HEK293 (cell line): ENCODE measurements around the gene FADS2.

Source experiments
- CTCF ChIA-PET: fragments of 350-600 bp; formaldehyde crosslinking; extraction: SDS; loops from one replicate; lab custom pipeline; 2021; ENCODE audit warnings: antibody characterized with exemption; lab: Yijun Ruan, JAX
- POLR2A ChIA-PET: fragments of 300-600 bp; formaldehyde crosslinking; extraction: SDS; loops from one replicate; lab custom pipeline; 2020; ENCODE audit warnings: antibody characterized with exemption, inconsistent platforms; lab: Yijun Ruan, JAX
- H3K27ac ChIP-seq: fragments of 200-500 bp; sonication (Bioruptor generic); 2 replicates; pipeline ENCODE4 v1.5.1; 2014; ENCODE audit warnings: low read depth, low read length, control low read depth, inconsistent platforms; ENCODE audit errors: extremely low read depth
- H3K36me3 ChIP-seq, 2 experiments: fragments of 200-500 bp in 1 of 2; sonication (Bioruptor generic) in 1 of 2; 1 replicate in 1 of 2; 2 replicates in 1 of 2; pipeline ENCODE4 v1.5.1; 2014 to 2017; ENCODE audit warnings: inconsistent platforms in 2 of 2, low read length in 2 of 2; ENCODE audit not compliant: control insufficient read depth in 2 of 2, insufficient read depth in 1 of 2
- H3K4me1 ChIP-seq: fragments of 200-500 bp; sonication (Bioruptor generic); 2 replicates; pipeline ENCODE4 v1.5.1; 2014; ENCODE audit warnings: mild to moderate bottlenecking, low read length, inconsistent platforms; ENCODE audit not compliant: control insufficient read depth, insufficient read depth
- H3K4me3 ChIP-seq: 2 replicates; pipeline ENCODE4 v1.5.1; 2011; ENCODE audit warnings: low read depth, mild to moderate bottlenecking, control low read depth, low read length, moderate library complexity
- H3K9me3 ChIP-seq: fragments of 200-500 bp; sonication (Bioruptor generic); 2 replicates; pipeline ENCODE4 v1.5.1; 2014; ENCODE audit warnings: low read depth, low read length, inconsistent platforms; ENCODE audit not compliant: control insufficient read depth, insufficient read depth
- ATF2 ChIP-seq: fragments of 450-650 bp; formaldehyde crosslinking; IDR thresholded peaks from 2 replicates; pipeline ENCODE4 v1.5.1; 2016; ENCODE audit warnings: missing biosample characterization, missing genetic modification characterization, low read depth
- GLI4 ChIP-seq: fragments of 450-650 bp; formaldehyde crosslinking; IDR thresholded peaks from 2 replicates; pipeline ENCODE4 v1.5.1; 2016; ENCODE audit warnings: missing biosample characterization, missing genetic modification characterization
- GLIS1 ChIP-seq: fragments of 450-650 bp; formaldehyde crosslinking; IDR thresholded peaks from 2 replicates; pipeline ENCODE4 v1.5.1; 2016; ENCODE audit warnings: missing biosample characterization, missing genetic modification characterization
- HOXA7 ChIP-seq: sonication (generic); formaldehyde crosslinking; IDR thresholded peaks from 2 replicates; pipeline ENCODE4 v1.8.1; 2022; ENCODE audit warnings: missing genetic modification reagents, borderline replicate concordance
- KLF10 ChIP-seq: fragments of 450-650 bp; IDR thresholded peaks from 2 replicates; pipeline ENCODE4 v1.5.1; 2018; ENCODE audit warnings: missing biosample characterization, mild to moderate bottlenecking, missing genetic modification characterization
- MYNN ChIP-seq: fragments of 450-650 bp; formaldehyde crosslinking; IDR thresholded peaks from 2 replicates; pipeline ENCODE4 v1.5.1; 2016; ENCODE audit warnings: missing biosample characterization, missing genetic modification characterization, borderline replicate concordance
- MZF1 ChIP-seq: fragments of 450-650 bp; formaldehyde crosslinking; IDR thresholded peaks from 2 replicates; pipeline ENCODE4 v1.5.1; 2017; ENCODE audit warnings: missing biosample characterization, missing genetic modification characterization, borderline replicate concordance
- OVOL3 ChIP-seq: fragments of 450-650 bp; formaldehyde crosslinking; IDR thresholded peaks from 2 replicates; pipeline ENCODE4 v1.5.1; 2016; ENCODE audit warnings: missing biosample characterization, missing genetic modification characterization
- PATZ1 ChIP-seq: fragments of 450-650 bp; formaldehyde crosslinking; IDR thresholded peaks from 2 replicates; pipeline ENCODE4 v1.5.1; 2016; ENCODE audit warnings: missing biosample characterization, missing genetic modification characterization
- RBAK ChIP-seq: fragments of 450-650 bp; formaldehyde crosslinking; IDR thresholded peaks from 2 replicates; pipeline ENCODE4 v1.5.1; 2016; ENCODE audit warnings: missing biosample characterization, missing genetic modification characterization
- WT1 ChIP-seq: fragments of 450-650 bp; formaldehyde crosslinking; IDR thresholded peaks from 2 replicates; pipeline ENCODE4 v1.5.1; 2016; ENCODE audit warnings: missing biosample characterization, missing genetic modification characterization
- YY1 ChIP-seq: fragments of 450-650 bp; formaldehyde crosslinking; IDR thresholded peaks from 2 replicates; pipeline ENCODE4 v1.5.1; 2018; ENCODE audit warnings: missing biosample characterization, missing genetic modification characterization
- YY2 ChIP-seq: fragments of 450-650 bp; formaldehyde crosslinking; IDR thresholded peaks from 2 replicates; pipeline ENCODE4 v1.5.1; 2016; ENCODE audit warnings: missing biosample characterization, missing genetic modification characterization
- ZBTB1 ChIP-seq: fragments of 450-650 bp; formaldehyde crosslinking; IDR thresholded peaks from 2 replicates; pipeline ENCODE4 v1.5.1; 2016; ENCODE audit warnings: missing biosample characterization, missing genetic modification characterization
- ZBTB20 ChIP-seq: fragments of 450-650 bp; formaldehyde crosslinking; IDR thresholded peaks from 2 replicates; pipeline ENCODE4 v1.5.1; 2016; ENCODE audit warnings: missing biosample characterization, missing genetic modification characterization
- ZFP3 ChIP-seq: fragments of 450-650 bp; formaldehyde crosslinking; IDR thresholded peaks from 2 replicates; pipeline ENCODE4 v1.5.1; 2016; ENCODE audit warnings: low read depth, missing biosample characterization, missing genetic modification characterization
- ZIC2 ChIP-seq: fragments of 450-650 bp; formaldehyde crosslinking; IDR thresholded peaks from 2 replicates; pipeline ENCODE4 v1.5.1; 2016; ENCODE audit warnings: missing biosample characterization, missing genetic modification characterization
- ZNF16 ChIP-seq: fragments of 450-650 bp; formaldehyde crosslinking; IDR thresholded peaks from 2 replicates; pipeline ENCODE4 v1.5.1; 2016; ENCODE audit warnings: low read depth, missing biosample characterization, missing genetic modification characterization
- ZNF175 ChIP-seq: fragments of 450-650 bp; formaldehyde crosslinking; IDR thresholded peaks from 2 replicates; pipeline ENCODE4 v1.5.1; 2016; ENCODE audit warnings: missing biosample characterization, missing genetic modification characterization
- ZNF2 ChIP-seq: fragments of 450-650 bp; formaldehyde crosslinking; IDR thresholded peaks from 2 replicates; pipeline ENCODE4 v1.5.1; 2016; ENCODE audit warnings: missing biosample characterization, missing genetic modification characterization
- ZNF274 ChIP-seq, 2 experiments: fragments of 200-500 bp in 1 of 2; fragments of 450-650 bp in 1 of 2; sonication (Bioruptor generic) in 1 of 2; formaldehyde crosslinking in 1 of 2; IDR thresholded peaks; 2 replicates each; pipeline versions ENCODE4 v1.5.1 to v1.6.1; 2014 to 2016; ENCODE audit warnings: borderline replicate concordance in 1 of 2, inconsistent platforms in 1 of 2, low read length in 1 of 2, missing biosample characterization in 1 of 2, missing genetic modification characterization in 1 of 2
- ZNF335 ChIP-seq: fragments of 450-650 bp; formaldehyde crosslinking; conservative IDR thresholded peaks from 2 replicates; pipeline ENCODE4 v1.5.1; 2016; ENCODE audit warnings: missing biosample characterization, missing genetic modification characterization
- ZNF341 ChIP-seq: fragments of 450-650 bp; formaldehyde crosslinking; IDR thresholded peaks from 2 replicates; pipeline ENCODE4; 2016; ENCODE audit warnings: low read depth, missing biosample characterization, missing genetic modification characterization
- ZNF366 ChIP-seq: fragments of 450-650 bp; formaldehyde crosslinking; conservative IDR thresholded peaks from 2 replicates; pipeline ENCODE4 v1.5.1; 2016; ENCODE audit warnings: missing biosample characterization, missing genetic modification characterization
- ZNF391 ChIP-seq: fragments of 450-650 bp; formaldehyde crosslinking; IDR thresholded peaks from 2 replicates; pipeline ENCODE4 v1.5.1; 2016; ENCODE audit warnings: low read depth, missing biosample characterization, missing genetic modification characterization, borderline replicate concordance
- ZNF514 ChIP-seq: fragments of 450-650 bp; formaldehyde crosslinking; IDR thresholded peaks from 2 replicates; pipeline ENCODE4 v1.5.1; 2016; ENCODE audit warnings: missing biosample characterization, missing genetic modification characterization
- ZNF530 ChIP-seq: fragments of 450-650 bp; formaldehyde crosslinking; IDR thresholded peaks from 2 replicates; pipeline ENCODE4 v1.5.1; 2016; ENCODE audit warnings: low read depth, missing biosample characterization, missing genetic modification characterization
- ZNF555 ChIP-seq: fragments of 450-650 bp; formaldehyde crosslinking; conservative IDR thresholded peaks from 2 replicates; pipeline ENCODE4 v1.5.1; 2017; ENCODE audit warnings: missing biosample characterization, mild to moderate bottlenecking, missing genetic modification characterization, inconsistent platforms
- ZNF558 ChIP-seq: fragments of 450-650 bp; formaldehyde crosslinking; IDR thresholded peaks from 2 replicates; pipeline ENCODE4 v1.5.1; 2016; ENCODE audit warnings: missing biosample characterization, missing genetic modification characterization
- ZNF571 ChIP-seq: fragments of 450-650 bp; formaldehyde crosslinking; IDR thresholded peaks from 2 replicates; pipeline ENCODE4 v1.5.0; 2017; ENCODE audit warnings: missing biosample characterization, missing genetic modification characterization
- ZNF580 ChIP-seq: fragments of 450-650 bp; formaldehyde crosslinking; IDR thresholded peaks from 2 replicates; pipeline ENCODE4 v1.5.1; 2016; ENCODE audit warnings: missing biosample characterization, missing genetic modification characterization
- ZNF585B ChIP-seq: fragments of 450-650 bp; formaldehyde crosslinking; IDR thresholded peaks from 2 replicates; pipeline ENCODE4 v1.5.1; 2016; ENCODE audit warnings: missing biosample characterization, missing genetic modification characterization
- ZNF654 ChIP-seq: fragments of 450-650 bp; formaldehyde crosslinking; IDR thresholded peaks from 2 replicates; pipeline ENCODE4 v1.5.1; 2016; ENCODE audit warnings: low read depth, missing biosample characterization, missing genetic modification characterization
- ZNF701 ChIP-seq: fragments of 450-650 bp; formaldehyde crosslinking; IDR thresholded peaks from 2 replicates; pipeline ENCODE4 v1.5.1; 2016; ENCODE audit warnings: missing biosample characterization, missing genetic modification characterization
- ZXDB ChIP-seq: fragments of 450-650 bp; formaldehyde crosslinking; IDR thresholded peaks from 2 replicates; pipeline ENCODE4 v1.5.1; 2016; ENCODE audit warnings: missing biosample characterization, missing genetic modification characterization

Gene FADS2

GRCh38 chr11:61797263-61797944 lies 30.7 kb upstream of the FADS2 start (continued):
- TF ChIP-seq KLF10 (peak; percentile 11; the same call in 1 of the 2 replicates), ZFP3 (tag by site-specific recombination) (no peak), OVOL3 (tag by site-specific recombination) (no peak), ZNF555 (tag by site-specific recombination) (no peak), ZNF2 (no peak), MYNN (tag by site-specific recombination) (no peak), ZNF366 (tag by site-specific recombination) (0 out of 2 replicates have a peak, but pooled peaks have one; percentile 31), ZNF341 (tag by site-specific recombination) (no peak), YY2 (tag by site-specific recombination) (0 out of 2 replicates have a peak, but pooled peaks have one; percentile 34), ZBTB1 (no peak), GLIS1 (tag by site-specific recombination) (no peak), ZNF580 (tag by site-specific recombination) (no peak), ZNF654 (tag by site-specific recombination) (peak; percentile 86), RBAK (tag by site-specific recombination) (no peak), ZXDB (tag by site-specific recombination) (no peak), MZF1 (tag by site-specific recombination) (no peak), ZNF558 (tag by site-specific recombination) (no peak), GLI4 (tag by site-specific recombination) (no peak), ZNF701 (tag by site-specific recombination) (no peak), ZBTB20 (tag by site-specific recombination) (no peak), ATF2 (tag by site-specific recombination) (no peak), ZNF530 (tag by site-specific recombination) (no peak)

GRCh38 chr11:61799665-61800284 lies 28.3 kb upstream of the FADS2 start:
- H3K9me3 ChIP-seq: no peaks in the 10 kb centered on the region
- no peak overlapping the region for H3K4me3 ChIP-seq
- 0 out of 2 replicates have a peak, but pooled peaks cover 3% of the 10 kb centered on the region for H3K4me1 ChIP-seq
- POLR2A ChIA-PET: interaction anchor here (2.7 kb wide), 1 partner anchor 15 kb away, joined by 16 read pairs; no protein-coding TSS in a partner anchor
- peaks cover 0 to 89% of the 10 kb centered on the region in 2 experiments; a peak in 2 of 3 replicates for H3K36me3 ChIP-seq
- no peak overlapping the region for H3K27ac ChIP-seq
- CTCF ChIA-PET: interaction anchor here (0.7 to 5.1 kb wide), 3 partner anchors 12 to 282 kb away, joined by 5 to 49 read pairs (median 28); no protein-coding TSS in a partner anchor
- no peak for TF ChIP-seq PATZ1 (tag by site-specific recombination)
- no peak for TF ChIP-seq YY1 (tag by site-specific recombination)
- no peak for TF ChIP-seq ZNF571 (tag by site-specific recombination)
- no peak for TF ChIP-seq ZNF391 (tag by site-specific recombination)
- no peak for TF ChIP-seq ZNF16 (tag by site-specific recombination)
- TF ChIP-seq ZIC2 (tag by site-specific recombination): no peak
- no peak for TF ChIP-seq HOXA7 (CRISPR knock-in tag)
- no peak for TF ChIP-seq ZNF274 (IDR thresholded peaks at IDR 0.05; ENCODE audit: low read length)
- no peak for TF ChIP-seq ZNF274 (tag by site-specific recombination; IDR thresholded peaks at IDR 0.05; ENCODE audit: borderline replicate concordance)
- no peak for TF ChIP-seq ZNF585B (tag by site-specific recombination)
- TF ChIP-seq ZNF514: no peak
- no peak for TF ChIP-seq ZNF335 (tag by site-specific recombination)
- no peak for TF ChIP-seq WT1 (tag by site-specific recombination)
- no peak for TF ChIP-seq ZNF175 (tag by site-specific recombination)
